AG09309 (cell line): ENCODE data around the gene CACNA1S.

Experiments
- DNase-seq: peaks from one replicate; pipeline ENCODE4 v3.0.0-alpha.2; 2010; ENCODE audit warnings: low read depth
- H3K4me3 ChIP-seq: 2 replicates; pipeline ENCODE4 v1.5.1; 2011; ENCODE audit warnings: mild to moderate bottlenecking, low read depth, low read length, moderate library complexity; ENCODE audit not compliant: control insufficient read depth
- CTCF ChIP-seq: IDR thresholded peaks from 2 replicates; pipeline ENCODE4 v1.5.1; 2011; ENCODE audit warnings: mild to moderate bottlenecking, low read depth, low read length, inconsistent platforms; ENCODE audit not compliant: insufficient read depth, control insufficient read depth; ENCODE audit errors: missing control alignments

CACNA1S gene

GRCh38 chr1:201053155-201053860, 58.9 kb downstream of the CACNA1S start:
- H3K4me3 ChIP-seq, result no peak overlapping the region
- DNase-seq, result no peak
- TF ChIP-seq CTCF, result no peak

- no peak for TF ChIP-seq CTCF
- DNase-seq, result no peak
- H3K4me3 ChIP-seq, result no peak overlapping the region
Observed at GRCh38 chr1:201051399-201051798, 60.8 kb downstream of the CACNA1S start.

GRCh38 chr1:201050515-201051277, 61.5 kb downstream of the CACNA1S start:
- no peak for DNase-seq
- TF ChIP-seq CTCF, result no peak
- no peak overlapping the region for H3K4me3 ChIP-seq

- no peak for DNase-seq
- no peak for TF ChIP-seq CTCF
- H3K4me3 ChIP-seq, result no peak overlapping the region
Observed at GRCh38 chr1:201049248-201049831, 62.9 kb downstream of the CACNA1S start.

GRCh38 chr1:201048521-201048920, 63.7 kb downstream of the CACNA1S start:
- DNase-seq, result no peak
- no peak overlapping the region for H3K4me3 ChIP-seq
- TF ChIP-seq CTCF, result no peak

GRCh38 chr1:201044119-201044518, 68.1 kb downstream of the CACNA1S start:
- TF ChIP-seq CTCF, result no peak
- H3K4me3 ChIP-seq, result no peak overlapping the region
- no peak for DNase-seq
